NB4 (cell line): Measurements from ENCODE around the gene PALM.
A peak's percentile ranks its signal among the peaks of the same experiment; 100 is the strongest.

Source experiments
- TF ChIP-seq, protein P1 (sequence below): IDR thresholded peaks from 2 replicates; pipeline ENCODE4 v1.6.1; 2011; ENCODE audit warnings: low read depth, low read length
- TF ChIP-seq, protein P2 (sequence below): IDR thresholded peaks from one replicate; pipeline ENCODE4 v1.5.1; 2012; ENCODE audit warnings: low read depth, low read length

DNA sequence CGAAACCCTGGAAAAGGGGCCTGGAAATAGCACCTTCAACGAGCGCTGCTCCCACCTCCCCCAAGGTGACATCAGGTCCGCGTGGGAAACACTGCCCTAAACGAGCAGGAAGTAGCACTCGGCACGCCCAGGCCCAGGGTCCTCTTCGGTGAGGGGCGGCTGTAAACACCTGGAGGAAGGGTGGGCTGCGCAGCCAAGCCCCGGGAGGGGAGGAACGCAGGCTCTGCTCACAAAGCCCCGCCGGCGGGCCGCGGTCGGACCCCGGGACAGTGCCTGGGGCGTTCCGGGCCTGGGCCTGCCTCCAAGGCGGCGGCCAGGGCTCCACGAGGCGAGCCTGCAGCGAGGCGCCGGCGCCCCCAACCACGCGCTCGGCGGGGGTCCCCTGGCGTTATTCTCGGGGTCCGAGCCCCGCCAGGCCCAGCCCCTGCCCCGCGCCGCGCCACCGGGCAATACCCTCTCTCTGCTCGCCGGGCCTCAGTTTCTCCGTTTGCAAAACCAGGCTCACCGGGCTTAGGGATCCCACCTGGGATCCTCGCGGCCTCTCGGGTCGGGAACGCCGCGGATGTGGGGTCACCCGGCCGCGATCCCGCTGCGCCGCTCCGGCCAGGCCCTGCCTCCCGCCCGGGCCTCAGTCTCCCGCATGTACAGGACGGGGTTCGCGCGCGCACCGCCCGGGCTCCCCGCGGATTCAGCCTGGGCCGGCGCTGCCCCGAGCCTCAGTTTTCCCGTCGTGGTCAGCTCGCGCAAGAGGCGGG, 46.4 kb upstream of the PALM start:
- TF ChIP-seq, protein P1, sequence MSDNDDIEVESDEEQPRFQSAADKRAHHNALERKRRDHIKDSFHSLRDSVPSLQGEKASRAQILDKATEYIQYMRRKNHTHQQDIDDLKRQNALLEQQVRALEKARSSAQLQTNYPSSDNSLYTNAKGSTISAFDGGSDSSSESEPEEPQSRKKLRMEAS = peak; percentile 53; the same call in 1 of the 2 replicates
- TF ChIP-seq, protein P2, sequence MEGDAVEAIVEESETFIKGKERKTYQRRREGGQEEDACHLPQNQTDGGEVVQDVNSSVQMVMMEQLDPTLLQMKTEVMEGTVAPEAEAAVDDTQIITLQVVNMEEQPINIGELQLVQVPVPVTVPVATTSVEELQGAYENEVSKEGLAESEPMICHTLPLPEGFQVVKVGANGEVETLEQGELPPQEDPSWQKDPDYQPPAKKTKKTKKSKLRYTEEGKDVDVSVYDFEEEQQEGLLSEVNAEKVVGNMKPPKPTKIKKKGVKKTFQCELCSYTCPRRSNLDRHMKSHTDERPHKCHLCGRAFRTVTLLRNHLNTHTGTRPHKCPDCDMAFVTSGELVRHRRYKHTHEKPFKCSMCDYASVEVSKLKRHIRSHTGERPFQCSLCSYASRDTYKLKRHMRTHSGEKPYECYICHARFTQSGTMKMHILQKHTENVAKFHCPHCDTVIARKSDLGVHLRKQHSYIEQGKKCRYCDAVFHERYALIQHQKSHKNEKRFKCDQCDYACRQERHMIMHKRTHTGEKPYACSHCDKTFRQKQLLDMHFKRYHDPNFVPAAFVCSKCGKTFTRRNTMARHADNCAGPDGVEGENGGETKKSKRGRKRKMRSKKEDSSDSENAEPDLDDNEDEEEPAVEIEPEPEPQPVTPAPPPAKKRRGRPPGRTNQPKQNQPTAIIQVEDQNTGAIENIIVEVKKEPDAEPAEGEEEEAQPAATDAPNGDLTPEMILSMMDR = no peak
